Measurements from ENCODE around the gene PSD.

GRCh38 chr10:102437515-102437914, 18.9 kb upstream of the PSD start:
- TF ChIP-seq, protein P1, sequence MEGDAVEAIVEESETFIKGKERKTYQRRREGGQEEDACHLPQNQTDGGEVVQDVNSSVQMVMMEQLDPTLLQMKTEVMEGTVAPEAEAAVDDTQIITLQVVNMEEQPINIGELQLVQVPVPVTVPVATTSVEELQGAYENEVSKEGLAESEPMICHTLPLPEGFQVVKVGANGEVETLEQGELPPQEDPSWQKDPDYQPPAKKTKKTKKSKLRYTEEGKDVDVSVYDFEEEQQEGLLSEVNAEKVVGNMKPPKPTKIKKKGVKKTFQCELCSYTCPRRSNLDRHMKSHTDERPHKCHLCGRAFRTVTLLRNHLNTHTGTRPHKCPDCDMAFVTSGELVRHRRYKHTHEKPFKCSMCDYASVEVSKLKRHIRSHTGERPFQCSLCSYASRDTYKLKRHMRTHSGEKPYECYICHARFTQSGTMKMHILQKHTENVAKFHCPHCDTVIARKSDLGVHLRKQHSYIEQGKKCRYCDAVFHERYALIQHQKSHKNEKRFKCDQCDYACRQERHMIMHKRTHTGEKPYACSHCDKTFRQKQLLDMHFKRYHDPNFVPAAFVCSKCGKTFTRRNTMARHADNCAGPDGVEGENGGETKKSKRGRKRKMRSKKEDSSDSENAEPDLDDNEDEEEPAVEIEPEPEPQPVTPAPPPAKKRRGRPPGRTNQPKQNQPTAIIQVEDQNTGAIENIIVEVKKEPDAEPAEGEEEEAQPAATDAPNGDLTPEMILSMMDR (conservative IDR thresholded peaks at IDR 0.05; ENCODE audit: low read length): no peak
- no peak for TF ChIP-seq EZH2phosphoT487 (IDR thresholded peaks at IDR 0.05; ENCODE audit: borderline replicate concordance, low read depth, low read length)

Measured in OCI-LY7 (cell line).